Peyer's patch (tissue), 4 donors: ENCODE measurements around the gene PPP1R14D. TPM values are rescaled to one million over a fixed set of nuclear protein-coding genes. Genes with fewer than 3 reads are reported as not detected.

ENCODE experiments used
- DNase-seq, 3 donors: peaks; one replicate each; pipeline ENCODE4 v3.0.0-alpha.2; 2017 to 2019
- H3K27ac ChIP-seq, 4 donors: fragments of 200-600 bp; sonication (generic); one replicate each; pipeline ENCODE4 v1.5.1; 2016 to 2019
- H3K27me3 ChIP-seq, 2 donors: fragments of 200-600 bp; sonication (generic); one replicate each; pipeline ENCODE4 v1.5.1; 2019
- H3K36me3 ChIP-seq, 3 donors: fragments of 200-600 bp; sonication (generic); one replicate each; pipeline ENCODE4 v1.5.1; 2016 to 2019
- H3K4me1 ChIP-seq, 4 donors: fragments of 200-600 bp; sonication (generic); one replicate each; pipeline ENCODE4 v1.5.1; 2016 to 2019
- H3K4me3 ChIP-seq, 4 donors: fragments of 200-600 bp; sonication (generic); 1 replicate in 3 of 4; 2 replicates in 1 of 4; pipeline ENCODE4 v1.5.1; 2016 to 2019; ENCODE audit warnings: mild to moderate bottlenecking in 1 of 4
- H3K9me3 ChIP-seq, 4 donors: fragments of 200-600 bp; sonication (generic); one replicate each; pipeline ENCODE4 v1.5.1; 2016 to 2019; ENCODE audit warnings: mild to moderate bottlenecking in 1 of 4
- CTCF ChIP-seq, 6 experiments: fragments of 450-650 bp in 4 of 6; fragments of 200-600 bp in 2 of 6; sonication (generic) in 1 of 6; IDR thresholded peaks; one replicate each; pipeline ENCODE4 v1.5.1; 2017 to 2019; ENCODE audit warnings: antibody characterized with exemption in 6 of 6, mild to moderate bottlenecking in 3 of 6, moderate library complexity in 1 of 6
- POLR2A ChIP-seq, 2 donors: fragments of 450-650 bp; IDR thresholded peaks; one replicate each; pipeline ENCODE4 v1.5.1; 2017; ENCODE audit warnings: antibody characterized with exemption in 2 of 2, mild to moderate bottlenecking in 2 of 2, moderate library complexity in 2 of 2
- total RNA-seq, 4 donors: library from RNA; depleted of rRNA; stranded (reverse); fragments of >200 nt; gene quantifications; one replicate each; pipeline ENCODE4 v1.1.0, GENCODE V29; 2016

PPP1R14D gene
- total RNA-seq, 4 donors from 2014 or later = 42.9 to 217 (median 148) TPM

GRCh38 chr15:40776537-40777141 lies 51.9 kb downstream of the PPP1R14D start:
- Histone ChIP-seq H3K36me3 (peaks cover 0 to 71% (median 0%) of the 10 kb centered on the region in 3 donors), H3K27ac (no peak overlapping the region), H3K9me3 (no peaks in the 10 kb centered on the region), H3K27me3 (no peaks in the 10 kb centered on the region), H3K4me3 (no peak overlapping the region), H3K4me1 (no peaks in the 10 kb centered on the region)
- TF ChIP-seq CTCF (IDR thresholded peaks at IDR 0.05) (no peak), POLR2A (IDR thresholded peaks at IDR 0.05) (no peak)
- no peak for DNase-seq

GRCh38 chr15:40775740-40776536 lies 52.6 kb downstream of the PPP1R14D start:
- Histone ChIP-seq H3K27me3 (no peaks in the 10 kb centered on the region), H3K4me1 (peaks cover 0 to under 1% (median 0%) of the 10 kb centered on the region in 4 donors), H3K4me3 (no peak overlapping the region), H3K9me3 (no peaks in the 10 kb centered on the region), H3K36me3 (peaks cover 0 to 71% (median 0%) of the 10 kb centered on the region in 3 donors), H3K27ac (no peak overlapping the region)
- DNase-seq = no peak
- no peak for TF ChIP-seq POLR2A (IDR thresholded peaks at IDR 0.05)
- no peak for TF ChIP-seq CTCF (IDR thresholded peaks at IDR 0.05)

GRCh38 chr15:40775007-40775406 lies 53.5 kb downstream of the PPP1R14D start:
- H3K27ac ChIP-seq = no peak overlapping the region
- H3K9me3 ChIP-seq = no peaks in the 10 kb centered on the region
- H3K36me3 ChIP-seq = peaks cover 0 to 70% (median 0%) of the 10 kb centered on the region in 3 donors
- H3K4me3 ChIP-seq = no peak overlapping the region
- DNase-seq = no peak
- TF ChIP-seq CTCF (IDR thresholded peaks at IDR 0.05) (no peak), POLR2A (IDR thresholded peaks at IDR 0.05) (no peak)
- no peaks in the 10 kb centered on the region for H3K27me3 ChIP-seq
- H3K4me1 ChIP-seq = peaks cover 0 to 10% (median 6%) of the 10 kb centered on the region in 4 donors

GRCh38 chr15:40773902-40774301 lies 54.6 kb downstream of the PPP1R14D start:
- Histone ChIP-seq H3K27me3 (no peaks in the 10 kb centered on the region), H3K4me3 (no peak overlapping the region), H3K36me3 (peaks cover 0 to 59% (median 0%) of the 10 kb centered on the region in 3 donors), H3K27ac (no peak overlapping the region), H3K9me3 (no peaks in the 10 kb centered on the region), H3K4me1 (peaks cover 0 to 21% (median 17%) of the 10 kb centered on the region in 4 donors)
- no peak for DNase-seq
- TF ChIP-seq POLR2A (IDR thresholded peaks at IDR 0.05) (no peak), CTCF (IDR thresholded peaks at IDR 0.05) (no peak)

- Histone ChIP-seq H3K4me3 (no peak overlapping the region), H3K36me3 (peaks cover 0 to 55% (median 0%) of the 10 kb centered on the region in 3 donors), H3K27me3 (no peaks in the 10 kb centered on the region), H3K4me1 (peaks cover 0 to 25% (median 18%) of the 10 kb centered on the region in 4 donors), H3K27ac (no peak overlapping the region), H3K9me3 (no peaks in the 10 kb centered on the region)
- no peak for DNase-seq
- no peak for TF ChIP-seq CTCF (IDR thresholded peaks at IDR 0.05)
- no peak for TF ChIP-seq POLR2A (IDR thresholded peaks at IDR 0.05)
Measured at GRCh38 chr15:40773496-40773895, 55.0 kb downstream of the PPP1R14D start.
